ENCODE measurements around the gene PRAMEF5.
"Not testable (repeated sequence)": the region's sequence is repeated elsewhere in the genome, so short reads cannot be mapped to it uniquely, and the experiment has no call there.

PRAMEF5 gene

DNA sequence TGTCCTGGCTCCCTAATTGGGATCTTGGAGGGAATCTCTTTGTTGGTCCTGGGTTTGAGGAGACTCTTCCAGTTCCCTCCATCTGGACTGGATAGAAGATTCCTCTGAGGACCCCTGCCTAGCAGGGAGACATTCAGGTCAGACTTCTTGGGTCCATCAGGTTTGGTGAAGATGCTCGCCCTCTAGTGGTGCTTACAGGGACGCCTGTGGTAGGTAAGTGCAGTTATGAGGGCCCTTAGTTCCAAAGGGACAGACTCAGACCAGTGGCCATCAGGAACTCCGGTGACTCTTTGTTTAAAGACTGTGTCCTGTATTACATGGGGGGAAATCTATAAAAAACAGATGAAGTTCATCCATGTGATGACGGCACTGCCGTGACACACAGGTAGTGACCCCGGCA, 23.0 kb downstream of the PRAMEF5 start:
- DNase-seq (ENCODE audit: low spot score) = not testable (repeated sequence)

DNA sequence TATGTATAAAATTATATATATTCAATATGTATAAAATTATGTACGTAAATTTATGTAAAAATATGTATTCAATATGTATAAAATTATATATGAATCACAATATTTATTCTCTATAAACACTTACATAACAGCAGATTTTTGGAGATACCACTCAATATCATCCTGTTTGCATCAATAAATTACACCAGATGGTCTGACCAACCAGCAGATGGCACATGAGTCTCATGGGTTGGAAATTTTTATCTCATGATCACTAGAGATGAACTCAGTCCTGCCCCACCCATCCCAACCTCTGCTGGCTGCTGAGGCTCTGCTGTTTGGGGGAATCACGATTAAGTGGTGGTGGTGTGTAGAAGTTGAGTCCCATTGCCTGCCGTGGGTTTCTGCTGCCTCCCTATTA, 25.6 kb downstream of the PRAMEF5 start:
- not testable (repeated sequence) for DNase-seq (ENCODE audit: low spot score)

DNA sequence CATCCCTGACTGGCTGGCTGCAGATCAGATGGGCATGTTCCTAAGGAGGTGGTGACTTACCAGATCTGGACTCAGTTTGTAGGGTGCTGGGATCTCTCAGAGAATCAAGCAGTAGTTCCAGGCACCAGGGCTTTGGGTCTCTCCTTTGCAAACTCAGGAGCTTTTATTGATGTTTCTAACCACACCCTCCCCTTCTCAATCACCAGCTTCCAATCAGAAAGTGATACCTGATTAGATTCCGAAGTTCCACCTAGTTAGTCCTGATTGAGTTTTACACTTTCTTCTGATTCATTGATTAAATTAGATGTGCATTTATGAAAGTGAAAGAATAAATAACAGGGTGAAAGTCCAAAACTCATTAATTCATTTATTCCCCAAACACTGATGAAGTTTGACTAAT, 31.0 kb downstream of the PRAMEF5 start, which contains the start of gene PRAMEF8:
PRAMEF8 (minus strand) TSS at position 101 of the 400 bp plus-strand sequence. CDS start 1,046 bp downstream, outside the sequence.
- not testable (repeated sequence) for DNase-seq (ENCODE audit: low spot score)

DNA sequence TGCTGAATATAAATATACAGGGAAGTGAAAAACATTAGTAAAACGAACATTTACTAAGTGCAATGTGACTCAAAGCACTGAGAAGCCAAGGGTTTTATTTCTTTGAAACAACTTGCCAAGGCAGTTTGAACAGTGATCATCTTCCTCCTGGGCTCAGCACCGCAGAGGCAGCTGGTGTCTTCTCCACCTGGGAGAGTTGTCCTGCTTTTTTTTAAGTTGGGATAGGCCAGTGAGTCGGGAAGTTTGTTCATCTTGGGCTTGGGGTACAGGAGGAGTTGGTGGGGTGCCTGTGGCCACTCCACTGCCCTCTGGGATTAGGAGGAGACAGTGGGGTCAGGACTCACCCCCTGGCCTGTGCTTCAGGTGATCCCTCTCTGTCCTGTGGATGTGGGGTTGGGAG, 35.0 kb downstream of the PRAMEF5 start:
- not testable (repeated sequence) for DNase-seq (ENCODE audit: low spot score)

DNA sequence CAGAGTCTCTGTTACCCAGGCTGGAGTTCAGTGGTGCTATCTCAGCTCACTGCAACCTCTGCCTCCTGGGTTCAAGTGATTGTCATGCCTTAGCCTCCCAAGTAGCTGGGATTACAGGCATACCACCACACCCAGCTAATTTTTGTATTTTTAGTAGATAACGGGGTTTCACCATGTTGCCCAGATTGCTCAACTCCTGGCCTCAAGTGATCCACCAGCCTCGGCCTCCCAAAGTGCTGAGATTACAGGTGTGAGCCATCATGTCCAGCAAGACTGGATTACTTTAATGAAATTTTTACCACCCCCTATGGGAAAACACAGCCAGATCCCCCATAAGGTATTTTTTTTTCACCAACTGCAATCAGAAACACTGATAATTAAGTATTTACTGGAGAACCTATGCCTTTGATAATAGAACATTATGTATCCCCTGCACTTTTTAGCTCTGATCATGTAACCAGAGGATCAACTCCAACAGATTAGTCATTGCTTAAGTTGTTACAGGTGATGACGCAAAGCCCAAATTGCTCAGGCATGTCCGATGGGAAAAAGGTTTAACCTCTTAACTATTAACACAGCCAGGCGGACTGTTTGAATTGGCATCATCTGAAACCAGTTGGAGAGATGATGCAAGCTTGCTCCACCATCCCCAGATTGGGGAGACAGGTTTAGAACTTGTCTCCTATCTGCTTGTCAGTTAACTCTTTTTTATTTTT, 43.4 kb downstream of the PRAMEF5 start:
- not testable (repeated sequence) for DNase-seq (ENCODE audit: low spot score)

DNA sequence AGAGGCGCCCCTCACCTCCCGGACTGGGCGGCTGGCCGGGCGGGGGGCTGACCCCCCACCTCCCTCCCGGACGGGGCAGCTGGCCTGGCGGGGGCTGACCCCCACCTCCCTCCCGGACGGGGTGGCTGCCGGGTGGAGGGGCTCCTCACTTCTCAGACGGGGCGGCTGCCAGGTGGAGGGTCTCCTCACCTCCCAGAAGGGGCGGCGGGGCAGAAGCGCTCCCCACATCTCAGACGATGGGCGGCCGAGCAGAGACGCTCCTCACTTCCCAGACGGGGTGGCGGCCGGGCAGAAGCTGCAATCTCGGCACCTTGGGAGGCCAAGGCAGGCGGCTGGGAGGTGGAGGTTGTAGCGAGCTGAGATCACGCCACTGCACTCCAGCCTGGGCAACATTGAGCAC, 44.7 kb downstream of the PRAMEF5 start:
- not testable (repeated sequence) for DNase-seq (ENCODE audit: low spot score)

DNA sequence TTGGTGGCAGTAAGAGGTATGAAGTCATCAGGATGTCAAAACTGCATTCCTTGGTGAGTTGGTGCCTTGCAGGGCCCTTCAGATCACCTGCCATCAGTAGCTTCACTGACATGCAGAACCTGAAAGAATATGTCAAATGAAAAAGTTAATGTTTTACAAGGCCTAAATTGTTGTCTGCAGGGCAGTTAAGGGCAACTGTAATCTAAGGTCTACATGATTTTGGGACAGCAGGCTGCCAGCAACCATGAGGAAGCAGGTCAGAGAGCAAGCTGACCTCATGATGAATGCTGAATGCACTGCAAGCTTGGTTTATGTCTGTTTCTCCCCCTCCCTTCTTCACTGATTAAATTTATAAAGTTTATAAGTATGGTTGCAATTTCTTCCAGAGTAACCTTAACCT, 48.2 kb downstream of the PRAMEF5 start:
- not testable (repeated sequence) for DNase-seq (ENCODE audit: low spot score)

DNA sequence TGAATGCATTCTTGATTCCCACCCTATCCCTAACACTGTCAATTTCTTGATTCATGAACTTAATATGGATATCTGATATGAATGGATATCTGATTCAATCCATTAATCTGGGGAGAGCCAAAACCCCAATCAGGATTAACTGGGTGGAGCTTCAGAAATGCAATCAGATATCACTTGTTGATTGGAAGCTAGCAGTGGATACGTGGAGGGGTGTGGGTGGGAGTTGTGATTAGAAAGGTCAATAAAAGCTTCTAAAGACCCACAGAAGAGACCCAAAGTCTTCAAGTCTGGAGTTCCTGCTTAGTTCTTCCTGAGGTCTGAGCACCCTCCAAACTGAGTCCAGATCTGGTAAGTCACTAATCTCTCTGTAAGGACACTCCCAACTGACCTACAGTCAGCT, 49.2 kb downstream of the PRAMEF5 start, which contains the start of gene PRAMEF33:
PRAMEF33 (plus strand) TSS at position 301 of the 400 bp plus-strand sequence. CDS start 2,416 bp downstream, outside the sequence.
- not testable (repeated sequence) for DNase-seq (ENCODE audit: low spot score)

Measured in iPS-NIHi11 (cell line).